Stimulated activated CD8-positive, alpha-beta memory T cell treated with anti-CD3 and anti-CD28 coated beads, Interleukin-7, amount 100 ng/mL, for 24 hours (primary cell): ENCODE data around the gene EFCAB11.

Source experiments
- DNase-seq: peaks from one replicate; pipeline ENCODE4 v3.0.0-alpha.2; 2020; ENCODE audit warnings: low read depth

The EFCAB11 gene

DNA sequence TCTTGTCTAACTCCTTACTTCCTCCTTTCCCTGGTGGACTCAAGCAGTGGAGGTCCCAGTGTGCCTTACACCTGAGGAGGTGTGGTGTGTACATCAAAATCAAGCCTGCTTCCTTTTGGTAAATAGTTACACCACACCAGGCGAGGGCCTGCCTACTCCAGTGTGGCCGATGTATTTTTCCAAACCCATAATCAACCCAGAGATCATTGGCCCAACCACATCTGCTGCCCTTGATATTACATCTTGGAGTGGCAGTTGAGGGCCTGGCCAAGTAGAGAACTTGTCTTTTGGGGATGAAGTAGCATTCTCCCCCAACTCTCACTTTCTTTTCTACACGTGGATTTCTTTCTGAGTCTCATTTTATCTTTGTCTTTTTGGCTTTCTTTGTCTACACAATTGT is 187.4 kb downstream of the EFCAB11 start:
- no peak for DNase-seq

DNA sequence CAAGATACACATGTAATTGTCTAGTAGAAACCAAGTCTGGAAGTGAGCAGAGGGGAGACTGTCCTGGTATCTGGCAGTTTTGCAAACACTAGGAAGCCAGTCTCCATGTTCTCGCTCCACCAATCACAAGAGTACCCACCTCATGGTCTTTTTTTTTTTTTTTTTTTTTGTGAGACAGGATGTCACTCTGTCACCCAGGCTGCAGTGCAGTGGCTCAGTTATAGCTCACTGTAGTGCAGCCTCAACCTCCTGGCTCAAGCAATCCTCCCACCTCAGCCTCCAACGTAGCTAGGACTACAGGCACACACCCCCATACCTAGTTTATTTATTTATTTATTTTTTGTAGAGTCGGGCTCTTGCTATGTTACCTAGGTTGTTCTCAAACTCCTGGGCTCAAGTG is 189.2 kb downstream of the EFCAB11 start:
- no peak for DNase-seq

DNA sequence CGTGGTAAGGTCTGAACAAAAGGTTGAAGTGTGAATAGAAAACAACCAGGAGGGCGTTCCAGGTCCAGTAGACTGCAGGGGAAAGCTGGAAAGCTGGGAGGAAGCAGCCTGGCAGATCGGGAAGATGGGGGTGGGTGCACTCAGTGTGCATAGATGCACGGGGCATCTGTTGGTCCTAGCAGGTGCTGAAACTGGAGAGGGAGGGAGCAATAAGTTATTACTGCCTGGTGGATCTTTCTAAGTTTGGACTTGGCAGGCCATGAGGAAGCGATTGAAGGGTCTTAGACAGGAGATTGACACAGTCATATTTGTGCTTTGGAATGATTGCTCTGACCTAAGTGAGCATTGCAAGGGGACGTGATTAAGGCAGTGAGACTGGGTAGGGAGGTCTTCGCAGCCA is 194.4 kb downstream of the EFCAB11 start:
- DNase-seq, result no peak

DNA sequence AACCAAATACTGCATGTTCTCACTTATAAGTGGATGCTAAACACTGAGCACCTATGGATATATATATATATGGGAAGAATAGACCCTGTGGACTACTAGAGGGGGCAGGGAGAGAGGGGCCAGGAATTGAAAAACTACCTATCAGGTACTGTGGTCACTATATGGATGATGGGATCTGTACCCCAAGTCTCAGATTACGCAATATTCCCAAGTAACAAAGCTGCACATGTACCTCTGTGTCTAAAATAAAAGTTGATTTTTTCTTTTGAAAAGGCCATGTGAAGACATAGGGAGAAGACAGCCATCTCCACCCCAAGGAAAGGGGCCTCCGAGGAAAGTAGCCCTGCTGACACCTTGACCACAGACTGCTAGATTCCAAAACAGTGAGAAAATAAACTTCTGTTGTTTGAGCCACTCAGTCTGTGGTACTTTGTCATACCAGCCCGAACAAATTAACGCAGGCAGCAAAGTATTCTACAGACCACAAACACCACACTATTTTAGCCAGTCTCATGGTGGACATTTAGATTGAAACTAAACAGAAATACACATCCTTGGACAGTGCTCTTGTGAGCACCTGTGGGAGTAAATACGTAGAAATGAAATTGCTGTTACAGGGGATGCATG is 197.1 kb downstream of the EFCAB11 start:
- no peak for DNase-seq

DNA sequence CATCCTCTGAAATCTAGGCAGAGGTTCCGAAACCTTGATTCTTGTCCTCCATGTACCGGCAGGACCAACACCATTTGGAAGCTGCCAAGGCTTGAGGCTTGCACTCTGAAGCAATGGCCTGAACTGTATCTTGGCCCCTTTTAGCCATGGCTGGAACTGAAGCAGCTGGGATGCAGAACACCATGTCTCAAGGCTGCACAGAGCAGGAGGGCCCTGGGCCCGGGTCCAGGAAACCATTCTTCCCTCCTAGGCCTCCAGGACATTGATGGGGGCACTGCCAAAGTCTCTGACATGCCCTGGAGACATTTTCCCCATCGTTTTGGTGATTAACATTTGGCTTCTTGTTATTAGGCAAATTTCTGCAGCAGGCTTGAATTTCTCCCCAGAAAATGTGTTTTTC is 198.7 kb downstream of the EFCAB11 start:
- DNase-seq, result no peak

DNA sequence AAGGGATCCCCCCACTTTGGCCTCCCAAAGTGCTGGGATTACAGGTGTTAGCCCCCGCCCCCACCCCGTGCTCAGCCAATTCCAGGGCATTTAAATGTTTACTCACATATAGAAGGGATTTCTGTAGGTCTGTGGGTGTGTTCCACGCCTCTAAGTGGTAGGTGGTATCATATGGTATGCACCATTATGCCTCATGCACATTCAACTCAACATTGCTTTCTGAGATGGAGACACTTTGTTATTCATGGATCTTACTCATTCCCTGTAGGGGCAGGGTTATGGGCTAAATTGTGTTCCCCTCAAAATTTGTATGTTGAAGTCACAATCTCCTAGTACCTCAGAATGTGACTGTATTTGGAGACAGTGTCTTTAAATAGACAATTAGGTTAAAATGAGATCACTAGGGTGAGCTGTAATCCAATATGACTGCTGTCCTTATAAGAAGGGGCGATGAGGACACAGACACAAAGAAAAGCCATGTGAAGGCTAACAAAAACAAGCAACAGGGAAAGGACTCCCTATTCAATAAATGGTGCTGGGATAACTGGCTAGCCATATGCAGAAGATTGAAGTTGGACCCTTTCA is 200.6 kb downstream of the EFCAB11 start:
- DNase-seq, result no peak

DNA sequence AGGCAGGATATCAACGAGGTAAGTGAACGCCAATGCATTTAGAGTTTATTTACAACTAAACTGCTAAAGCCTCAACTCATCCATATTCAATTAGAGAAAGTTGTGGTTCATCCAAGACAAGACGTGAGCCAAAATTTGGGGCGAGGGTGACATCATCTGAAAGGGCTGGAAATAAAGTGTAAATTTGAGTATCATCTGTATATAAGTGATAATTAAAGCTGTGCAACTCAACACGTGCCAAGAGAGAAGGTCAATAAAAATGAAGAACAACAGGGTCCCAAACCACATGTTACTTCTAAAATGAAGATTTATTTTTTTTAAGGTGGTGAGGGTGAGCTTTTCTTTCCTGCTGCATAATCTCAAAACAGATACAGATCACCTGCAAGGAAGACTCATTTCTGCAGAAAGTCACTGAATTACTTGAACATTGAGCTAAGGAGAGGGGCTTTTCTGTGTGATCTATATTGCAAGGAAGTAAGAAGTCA is 203.6 kb downstream of the EFCAB11 start:
- no peak for DNase-seq

DNA sequence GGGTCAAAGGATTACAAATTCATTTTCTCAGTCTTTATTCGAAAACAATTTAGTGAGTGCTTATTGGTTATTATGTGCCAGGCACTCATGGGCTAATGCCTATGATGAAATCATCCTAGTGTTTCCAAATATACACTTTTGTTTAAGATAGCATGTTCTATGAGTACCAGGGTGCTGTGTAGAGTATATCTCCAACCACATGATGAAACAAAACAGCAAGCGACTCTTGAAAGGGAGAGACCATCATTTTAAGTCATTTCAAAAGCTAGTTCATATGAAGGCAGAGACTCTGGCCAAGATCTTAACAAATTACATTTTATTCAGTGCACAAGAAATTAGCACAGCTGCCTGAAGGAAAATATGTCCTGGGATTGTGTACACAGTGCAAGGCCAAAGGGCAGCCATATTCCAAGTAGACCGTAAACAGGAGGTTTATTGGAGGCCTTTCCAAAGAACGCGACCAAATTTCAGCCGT is 204.2 kb downstream of the EFCAB11 start:
- no peak for DNase-seq

DNA sequence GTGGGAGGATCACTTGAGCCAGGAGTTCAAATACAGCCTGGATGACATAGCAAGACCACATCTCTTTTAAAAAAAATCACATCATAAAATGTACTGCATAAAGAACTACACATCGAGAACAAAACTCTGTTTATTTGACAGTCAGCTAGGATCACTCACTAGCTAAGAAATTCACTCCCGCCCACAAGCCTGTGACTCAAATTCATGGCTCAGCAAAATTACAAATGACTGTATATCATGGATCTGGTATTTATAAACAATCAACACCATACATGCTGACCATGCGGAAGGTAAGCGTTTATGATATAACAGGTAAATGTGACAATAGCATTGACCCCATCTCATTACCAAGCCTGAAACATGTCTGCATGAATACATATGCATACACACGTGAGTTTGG is 206.5 kb downstream of the EFCAB11 start:
- DNase-seq, result no peak

DNA sequence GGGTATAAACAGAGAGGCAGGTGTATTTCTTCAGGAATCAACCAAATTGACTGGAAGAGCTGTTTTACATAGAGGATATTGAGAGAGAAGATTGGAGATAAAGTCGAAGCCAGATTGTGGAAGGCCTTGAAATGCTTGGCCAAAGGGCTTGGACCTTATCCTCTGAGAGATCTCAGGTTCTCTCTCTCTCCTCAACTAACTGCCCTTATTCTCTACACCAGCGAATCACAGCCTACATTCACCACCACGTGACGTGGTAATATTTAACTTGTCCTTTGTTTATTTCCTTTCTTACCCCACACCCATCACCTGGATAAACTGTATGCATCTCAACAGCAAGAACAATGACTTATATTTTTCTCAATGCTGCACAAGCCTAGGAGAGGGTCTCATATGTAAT is 207.4 kb downstream of the EFCAB11 start:
- DNase-seq, result no peak

DNA sequence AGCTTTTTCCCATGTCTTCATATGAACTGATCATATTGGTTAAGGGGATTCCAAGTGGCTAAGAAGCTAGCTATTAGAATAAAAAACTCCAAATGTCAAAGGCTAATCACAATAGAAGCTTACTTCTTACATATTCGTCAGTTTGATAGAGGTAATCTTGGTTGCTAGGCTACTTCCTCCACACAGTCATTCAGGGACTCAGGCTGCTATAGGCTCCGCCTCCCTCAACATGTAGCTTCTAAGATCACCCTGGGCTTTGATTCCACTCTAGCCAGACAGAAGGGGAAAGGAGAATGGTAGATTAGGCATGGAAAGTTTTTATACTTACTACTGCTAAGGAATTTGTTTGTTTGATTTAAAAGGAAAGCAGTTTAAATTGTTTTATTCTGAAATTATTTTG is 207.9 kb downstream of the EFCAB11 start:
- DNase-seq, result no peak

DNA sequence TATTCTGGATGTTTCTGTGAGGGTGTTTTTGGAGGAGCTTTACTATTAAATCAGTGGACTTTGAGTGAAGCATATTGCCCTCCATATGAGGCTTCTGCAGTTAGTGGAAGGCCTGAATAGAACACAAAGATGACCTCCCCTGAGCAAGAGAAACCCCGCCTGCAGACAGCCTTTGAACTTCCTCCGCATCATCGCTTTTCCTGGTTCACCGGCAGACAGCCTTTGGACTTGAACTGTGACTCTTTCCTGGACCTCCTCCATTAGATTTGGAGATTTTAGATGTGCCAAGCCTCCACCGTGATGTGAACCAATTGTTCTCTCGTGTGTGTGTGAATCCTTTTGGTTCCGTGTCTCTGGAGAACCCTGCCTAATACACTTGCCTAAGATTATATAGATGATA is 208.4 kb downstream of the EFCAB11 start:
- DNase-seq, result no peak
